Left lobe of liver (tissue), 2 donors: ENCODE data around the gene ARID5A. TPM values are rescaled to one million over a fixed set of nuclear protein-coding genes. Genes with fewer than 3 reads are reported as not detected.

Source experiments
- ATAC-seq: fragments of 200-7000 bp; cut with Tn5 transposase; one replicate; pipeline ENCODE4 v1.9.1; 2020; ENCODE audit warnings: mild to moderate bottlenecking, moderate library complexity
- DNase-seq: peaks from one replicate; pipeline ENCODE4 v3.0.0-alpha.2; 2020; ENCODE audit warnings: low spot score
- total RNA-seq: library from RNA; stranded (reverse); gene quantifications from one replicate; pipeline ENCODE4 v1.2.1, GENCODE V29; 2021
- donor health status: DM: no; HTN: no; CAD: no; lungs with moderate emphysema.
- donor health status: DM: no; HTN: yes; CAD: no.

The ARID5A gene
- total RNA-seq, 1 donor from 2014 or later = 18.9 TPM

- DNase-seq (no peak), ATAC-seq (no peak)
Measured at GRCh38 chr2:96526615-96527285, 9.8 kb upstream of the ARID5A start.

GRCh38 chr2:96527286-96528005 is 9.1 kb upstream of the ARID5A start:
- no peak for DNase-seq

GRCh38 chr2:96528006-96528699 is 8.4 kb upstream of the ARID5A start:
- DNase-seq (no peak), ATAC-seq (peak; percentile 19)

More at GRCh38 chr2:96527286-96528005, 9.1 kb upstream of the ARID5A start:
- ATAC-seq = peak; percentile 21

GRCh38 chr2:96528700-96529375 is 7.7 kb upstream of the ARID5A start:
- no peak for ATAC-seq
- no peak for DNase-seq

GRCh38 chr2:96529376-96530143 is 7.0 kb upstream of the ARID5A start:
- ATAC-seq (no peak), DNase-seq (no peak)

GRCh38 chr2:96530144-96530430 is 6.5 kb upstream of the ARID5A start:
- DNase-seq (no peak), ATAC-seq (no peak)

GRCh38 chr2:96530474-96531357 is 5.8 kb upstream of the ARID5A start:
- no peak for ATAC-seq

GRCh38 chr2:96531366-96531765 is 5.2 kb upstream of the ARID5A start:
- ATAC-seq (no peak), DNase-seq (no peak)

More at GRCh38 chr2:96530474-96531357, 5.8 kb upstream of the ARID5A start:
- DNase-seq = no peak

GRCh38 chr2:96531872-96532505 is 4.6 kb upstream of the ARID5A start:
- peak; percentile 18 for ATAC-seq
- no peak for DNase-seq

GRCh38 chr2:96532641-96533291 is 3.8 kb upstream of the ARID5A start:
- DNase-seq (no peak), ATAC-seq (no peak)

GRCh38 chr2:96533292-96534073 is 3.1 kb upstream of the ARID5A start:
- DNase-seq = no peak
- ATAC-seq = no peak

- no peak for DNase-seq
- no peak for ATAC-seq
Measured at GRCh38 chr2:96534141-96534540, 2.4 kb upstream of the ARID5A start.

- DNase-seq (no peak), ATAC-seq (no peak)
Measured at GRCh38 chr2:96534701-96535181, 1.8 kb upstream of the ARID5A start.

- no peak for DNase-seq
Measured at GRCh38 chr2:96535331-96535730, 1.2 kb upstream of the ARID5A start.

GRCh38 chr2:96537066-96537733 is 648 bp downstream of the ARID5A start:
- ATAC-seq = peak; percentile 62
- peak; percentile 66 for DNase-seq

More at GRCh38 chr2:96535331-96535730, 1.2 kb upstream of the ARID5A start:
- ATAC-seq = no peak

GRCh38 chr2:96537734-96538486 is 1.4 kb downstream of the ARID5A start:
- DNase-seq = no peak
- no peak for ATAC-seq
